Measurements from ENCODE around the gene PUS1.

- TF ChIP-seq SUZ12 (IDR thresholded peaks at IDR 0.05; ENCODE audit: extremely low read depth, insufficient read depth, insufficient read length) (no peak), YY1 (IDR thresholded peaks at IDR 0.05; ENCODE audit: insufficient read depth, insufficient read length) (no peak)
Measured at GRCh38 chr12:131991816-131992430, 62.8 kb downstream of the PUS1 start.
